HG03135 (cell line): ENCODE measurements around the gene RHBG.
"Not testable (repeated sequence)": the region's sequence is repeated elsewhere in the genome, so short reads cannot be mapped to it uniquely, and the experiment has no call there.

ENCODE experiments used
- ATAC-seq: cut with Tn5 transposase; IDR thresholded peaks from one replicate; pipeline ENCODE4 v1.9.1; 2021; ENCODE audit warnings: mild to moderate bottlenecking, moderate library complexity; ENCODE audit not compliant: unreplicated experiment

RHBG gene, protein sequence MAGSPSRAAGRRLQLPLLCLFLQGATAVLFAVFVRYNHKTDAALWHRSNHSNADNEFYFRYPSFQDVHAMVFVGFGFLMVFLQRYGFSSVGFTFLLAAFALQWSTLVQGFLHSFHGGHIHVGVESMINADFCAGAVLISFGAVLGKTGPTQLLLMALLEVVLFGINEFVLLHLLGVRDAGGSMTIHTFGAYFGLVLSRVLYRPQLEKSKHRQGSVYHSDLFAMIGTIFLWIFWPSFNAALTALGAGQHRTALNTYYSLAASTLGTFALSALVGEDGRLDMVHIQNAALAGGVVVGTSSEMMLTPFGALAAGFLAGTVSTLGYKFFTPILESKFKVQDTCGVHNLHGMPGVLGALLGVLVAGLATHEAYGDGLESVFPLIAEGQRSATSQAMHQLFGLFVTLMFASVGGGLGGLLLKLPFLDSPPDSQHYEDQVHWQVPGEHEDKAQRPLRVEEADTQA

DNA sequence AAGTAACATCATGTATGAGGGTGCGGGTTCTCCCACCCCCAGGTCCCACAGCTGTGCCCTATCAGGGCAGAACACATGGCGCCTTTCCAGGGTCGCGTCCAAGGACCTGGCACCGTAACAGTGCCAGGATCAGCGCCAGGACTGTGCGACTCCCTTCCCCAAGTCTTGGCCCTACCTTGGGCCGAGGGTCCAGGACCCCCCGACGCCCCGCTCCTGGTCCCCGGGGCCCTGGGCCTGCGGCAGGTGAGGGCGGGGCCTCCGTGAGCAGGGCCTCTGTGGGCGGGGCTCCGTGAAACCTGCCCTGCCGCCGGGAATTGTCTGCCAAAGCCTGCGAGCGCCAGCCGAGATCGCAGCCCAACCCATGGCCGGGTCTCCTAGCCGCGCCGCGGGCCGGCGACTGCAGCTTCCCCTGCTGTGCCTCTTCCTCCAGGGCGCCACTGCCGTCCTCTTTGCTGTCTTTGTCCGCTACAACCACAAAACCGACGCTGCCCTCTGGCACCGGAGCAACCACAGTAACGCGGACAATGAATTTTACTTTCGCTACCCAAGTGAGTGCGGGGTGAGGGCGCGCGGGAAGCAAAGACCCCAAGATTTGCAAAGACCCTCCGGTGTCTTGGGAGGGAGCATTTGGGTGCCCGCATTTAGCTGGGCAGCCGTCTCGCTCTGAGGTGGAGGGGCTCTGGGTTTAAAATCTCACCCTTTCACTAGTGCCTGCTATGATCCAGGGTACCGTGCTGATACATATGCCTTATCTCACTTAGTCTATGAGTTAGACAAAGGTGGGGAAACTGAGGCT, at the start of gene RHBG:
Gene RHBG (plus strand): TSS at position 323 of the 796 bp plus-strand sequence. CDS start 39 bp downstream, at position 362.
- no peak for ATAC-seq

DNA sequence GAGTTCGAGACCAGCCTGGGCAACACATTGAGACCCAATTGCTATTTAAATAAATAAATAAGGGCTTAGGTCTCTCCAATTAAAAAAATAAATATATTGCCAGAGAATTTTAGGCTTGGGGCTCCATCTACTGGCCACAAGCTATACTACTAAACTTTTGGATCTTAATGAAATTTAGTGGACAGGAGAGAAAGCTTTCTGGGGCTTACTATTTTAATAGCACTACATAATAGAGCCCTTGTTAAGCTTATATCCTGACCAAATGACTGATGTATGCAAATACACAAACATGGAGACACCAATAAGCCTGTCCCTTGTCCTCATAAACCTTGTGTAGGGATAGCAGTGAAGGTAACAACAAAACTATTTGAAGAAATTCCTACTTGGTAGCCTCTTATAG, 49.3 kb upstream of the RHBG start:
- ATAC-seq: no peak

DNA sequence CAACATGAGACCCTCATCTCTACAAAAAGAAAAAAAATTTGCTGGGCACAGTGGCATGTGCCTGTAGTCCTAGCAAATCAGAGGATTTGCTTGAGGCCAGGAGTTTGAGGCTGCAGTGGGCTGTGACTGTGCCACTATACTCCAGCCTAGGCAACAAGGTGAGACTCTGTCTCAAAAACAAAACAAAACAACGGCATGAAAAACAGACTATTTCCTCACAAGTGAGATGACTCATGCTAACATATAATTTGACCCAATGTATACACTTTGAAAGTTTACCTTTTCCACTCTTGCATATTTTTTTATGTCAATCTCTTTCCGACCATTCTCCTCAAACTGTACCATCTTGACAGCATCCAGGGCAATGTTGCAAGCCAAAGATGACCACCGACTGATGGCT, 48.5 kb upstream of the RHBG start:
- no peak for ATAC-seq

DNA sequence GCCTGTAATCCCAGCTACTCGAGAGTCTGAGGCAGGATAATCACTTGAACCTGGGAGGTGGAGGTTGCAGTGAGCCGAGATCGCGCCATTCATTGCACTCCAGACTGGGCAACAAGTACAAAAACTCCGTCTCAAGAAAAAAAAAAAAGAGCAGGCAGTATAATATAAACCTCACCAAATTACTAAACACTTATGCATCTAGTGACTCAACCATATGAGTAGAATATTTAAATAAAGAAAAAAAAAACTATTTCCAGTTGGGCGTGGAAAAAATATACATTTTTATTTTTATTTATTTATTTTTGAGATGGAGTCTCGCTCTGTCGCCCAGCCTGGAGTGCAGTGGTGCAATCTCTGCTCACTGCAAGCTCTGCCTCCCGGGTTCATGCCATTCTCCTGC, 45.8 kb upstream of the RHBG start:
- not testable (repeated sequence) for ATAC-seq

DNA sequence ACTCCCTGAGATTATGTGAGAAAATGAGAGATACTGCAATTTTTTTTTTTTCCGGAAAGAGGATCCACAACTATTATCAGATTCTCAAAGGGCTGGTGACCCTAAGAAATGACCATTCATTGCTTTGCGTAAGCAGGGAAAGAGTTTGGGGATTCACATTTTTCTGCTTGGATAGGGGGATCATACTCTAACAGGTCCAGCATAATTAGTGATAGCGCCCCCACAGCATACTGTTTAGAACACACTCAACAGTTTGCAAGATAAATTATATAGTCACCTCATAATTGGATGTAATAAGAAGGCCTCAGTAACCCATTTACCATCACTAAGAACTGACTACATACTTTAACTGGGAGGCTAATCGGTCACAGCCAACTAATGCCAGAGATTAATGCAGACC, 32.8 kb upstream of the RHBG start:
- no peak for ATAC-seq

DNA sequence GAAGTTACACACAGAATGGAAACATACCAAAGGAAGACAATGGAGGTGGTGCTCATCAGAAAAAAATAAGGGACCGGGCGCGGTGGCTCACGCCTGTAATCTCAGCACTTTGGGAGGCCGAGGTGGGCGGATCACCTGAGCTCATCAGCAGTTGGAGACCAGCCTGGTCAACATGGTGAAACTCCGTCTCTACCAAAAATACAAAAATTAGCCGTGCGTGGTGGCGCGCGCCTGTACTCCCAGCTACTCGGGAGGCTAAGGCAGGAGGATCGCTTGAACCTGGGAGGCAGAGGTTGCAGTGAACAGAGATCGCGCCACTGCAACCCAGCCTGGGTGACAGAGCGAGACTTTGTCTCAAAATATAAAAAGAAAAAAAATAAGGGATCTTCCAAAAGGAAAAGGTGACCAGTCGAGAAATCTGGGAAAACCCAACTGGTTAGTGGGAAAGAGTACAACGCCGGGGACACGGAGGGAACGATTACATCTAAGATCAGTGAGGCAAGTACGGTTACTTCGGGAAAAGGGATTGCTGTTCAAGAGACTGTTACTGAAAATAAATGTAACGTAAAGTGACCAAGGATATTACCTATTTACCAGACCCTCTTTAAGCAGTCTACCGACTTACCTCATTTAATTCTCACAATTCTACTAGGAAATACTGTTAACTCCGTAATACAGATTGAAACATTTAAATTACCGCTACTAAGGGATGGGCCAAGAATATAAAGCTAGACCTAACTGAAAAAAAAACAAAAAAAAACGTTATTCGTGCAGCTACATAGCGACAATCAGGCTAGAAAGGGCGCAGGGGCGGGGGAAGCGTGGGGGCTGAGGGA, 31.7 kb upstream of the RHBG start:
- ATAC-seq: no peak

DNA sequence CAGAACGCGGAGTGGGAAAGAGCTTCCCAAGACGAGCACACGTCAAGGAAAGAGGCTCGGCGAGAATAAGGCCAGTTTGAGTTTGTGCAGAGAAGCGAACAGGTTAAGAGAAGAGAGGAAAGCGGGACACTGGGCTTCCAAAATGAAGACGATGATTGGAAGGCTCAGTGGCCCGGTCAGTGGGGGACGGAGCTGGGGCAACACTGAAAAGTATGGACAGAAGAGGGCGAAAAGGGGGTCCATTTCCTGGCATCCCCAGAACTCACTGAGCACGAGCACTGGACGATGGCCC, 31.2 kb upstream of the RHBG start:
- no peak for ATAC-seq

DNA sequence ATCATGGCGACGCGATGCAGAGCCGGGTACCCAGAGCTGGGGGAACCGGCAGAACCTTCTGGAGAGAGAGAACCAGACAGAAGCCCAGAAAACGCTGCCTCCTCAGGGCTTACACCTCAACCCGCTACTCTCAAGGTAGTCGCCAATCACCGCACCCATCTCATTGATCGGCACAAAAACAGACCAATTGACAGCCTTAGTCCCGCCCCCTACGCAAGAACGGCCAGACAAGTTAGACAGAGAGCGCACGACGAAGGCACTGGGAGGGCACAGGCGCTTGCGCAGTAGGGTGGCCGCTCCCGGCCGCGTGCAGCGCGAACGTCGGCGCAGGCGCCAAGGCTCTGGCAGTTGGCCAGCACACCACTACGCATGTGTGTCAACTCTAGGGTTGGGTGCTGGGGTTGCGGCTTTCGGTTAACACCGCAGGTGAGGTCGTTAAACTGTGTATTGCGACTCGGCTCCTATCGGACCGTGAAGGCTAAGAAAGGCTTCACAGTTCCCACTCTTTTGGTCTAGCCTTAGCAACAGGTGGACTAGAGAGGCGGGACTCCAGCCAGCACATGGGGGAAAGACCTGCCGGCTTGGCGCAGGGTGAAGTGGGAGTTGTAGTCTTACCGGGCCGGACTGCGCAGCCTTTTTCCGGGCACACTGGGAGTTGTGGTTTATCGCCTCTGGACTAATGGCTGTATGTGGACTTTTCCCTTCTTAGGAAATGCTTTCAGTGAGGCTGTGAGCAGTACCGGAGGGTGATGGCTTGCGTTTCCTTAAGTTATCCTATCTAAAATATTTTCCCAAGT, 30.6 kb upstream of the RHBG start, which contains the start of the genes CCT3 and TSACC:
Gene CCT3 (minus strand): TSS at position 113 of the 797 bp plus-strand sequence. CDS start 108 bp downstream, at position 5.
Gene TSACC (plus strand): TSS at position 347 of the 797 bp plus-strand sequence. CDS start 1,232 bp downstream, outside the sequence.
- peak; percentile 94 for ATAC-seq

DNA sequence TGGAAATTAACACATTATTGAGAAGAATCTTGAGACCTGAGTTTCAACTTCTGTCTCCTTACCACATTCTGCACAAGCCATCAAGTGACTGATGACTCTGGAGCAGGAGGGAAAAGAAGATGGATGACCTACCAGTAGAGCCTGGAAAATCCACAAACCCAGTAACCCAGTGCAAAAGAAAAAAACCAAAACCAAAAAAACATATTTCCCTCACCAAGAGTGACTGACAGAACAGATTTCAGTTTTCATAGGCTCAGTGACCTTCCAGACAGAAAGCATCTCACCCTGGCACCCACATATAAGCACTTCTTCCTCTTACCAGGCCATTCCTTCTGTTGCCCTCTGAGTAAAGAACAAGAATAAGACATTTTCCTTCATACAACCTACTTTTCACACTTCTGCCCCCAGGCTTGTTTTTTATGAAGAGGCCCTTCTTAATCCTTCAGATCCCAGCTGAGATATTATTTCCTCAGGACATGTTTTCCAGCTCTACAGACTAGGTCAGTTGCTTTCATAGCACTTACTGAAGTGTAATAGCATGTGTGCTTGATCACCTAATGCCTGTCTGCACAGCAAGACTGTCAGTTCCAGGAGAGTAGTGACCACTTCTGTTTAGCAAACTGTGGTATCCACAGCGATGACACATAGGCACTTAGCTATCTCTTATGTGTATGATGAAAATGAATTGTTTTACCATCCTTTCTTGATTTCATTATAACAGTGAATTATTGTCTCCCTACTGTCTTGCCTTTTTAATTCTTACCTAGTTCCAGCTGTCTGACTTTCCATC, 26.6 kb upstream of the RHBG start:
- no peak for ATAC-seq

DNA sequence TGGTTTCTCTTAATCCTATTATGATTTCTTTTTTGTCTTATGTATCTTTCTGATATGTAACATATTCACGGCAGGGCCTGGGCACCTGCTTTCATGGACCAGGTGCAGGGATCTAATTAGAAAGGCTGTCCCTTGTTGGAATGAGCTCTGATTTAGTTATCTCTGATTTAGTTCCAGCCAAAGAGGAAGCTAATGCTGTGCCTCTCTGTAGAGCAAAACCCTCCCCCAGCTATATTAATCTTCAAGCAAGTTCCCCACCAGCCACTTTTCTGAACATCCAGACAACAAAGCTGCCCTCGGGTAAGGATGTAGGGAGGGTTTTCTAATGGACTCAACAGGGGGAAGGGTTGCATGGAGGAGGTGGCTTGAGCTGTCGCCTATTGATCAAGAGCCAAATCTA, 24.6 kb upstream of the RHBG start:
- ATAC-seq: no peak

DNA sequence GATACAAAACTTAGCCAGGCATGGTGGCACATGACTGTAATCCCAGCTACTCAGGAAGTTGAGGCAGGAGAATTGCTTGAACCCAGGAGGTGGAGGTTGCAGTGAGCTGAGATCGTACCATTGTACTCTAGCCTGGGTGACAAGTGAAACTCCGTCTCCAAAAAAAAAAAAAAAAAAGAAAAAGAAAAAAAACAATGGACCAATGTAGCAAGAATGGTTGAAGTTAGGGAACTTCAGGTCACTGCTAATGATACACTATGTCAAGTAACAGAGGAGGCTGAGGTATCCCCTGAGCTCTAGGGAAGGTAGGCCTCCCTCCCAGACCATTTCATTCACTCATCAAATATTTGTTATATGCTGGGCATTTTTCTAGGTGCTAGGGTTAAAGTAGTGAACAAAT, 23.0 kb upstream of the RHBG start:
- not testable (repeated sequence) for ATAC-seq

DNA sequence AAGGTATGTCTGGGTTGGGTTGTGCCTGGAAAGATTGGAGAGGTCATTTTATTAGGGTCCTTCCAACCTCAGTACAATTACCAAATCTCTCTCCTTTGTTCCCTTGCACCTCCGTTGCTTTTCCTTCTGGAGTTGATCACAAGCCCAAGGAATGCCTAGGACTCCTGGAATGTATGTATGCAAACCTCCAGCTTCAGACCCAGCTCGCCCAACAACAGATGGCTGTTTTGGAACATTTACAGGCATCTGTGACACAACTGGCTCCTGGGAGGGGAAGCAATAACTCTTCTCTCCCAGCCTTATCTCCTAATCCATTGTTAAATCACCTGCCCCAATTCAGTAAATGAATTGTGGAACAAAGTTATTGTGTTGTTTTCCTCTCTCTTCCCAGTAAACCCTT, 22.4 kb upstream of the RHBG start:
- no peak for ATAC-seq

DNA sequence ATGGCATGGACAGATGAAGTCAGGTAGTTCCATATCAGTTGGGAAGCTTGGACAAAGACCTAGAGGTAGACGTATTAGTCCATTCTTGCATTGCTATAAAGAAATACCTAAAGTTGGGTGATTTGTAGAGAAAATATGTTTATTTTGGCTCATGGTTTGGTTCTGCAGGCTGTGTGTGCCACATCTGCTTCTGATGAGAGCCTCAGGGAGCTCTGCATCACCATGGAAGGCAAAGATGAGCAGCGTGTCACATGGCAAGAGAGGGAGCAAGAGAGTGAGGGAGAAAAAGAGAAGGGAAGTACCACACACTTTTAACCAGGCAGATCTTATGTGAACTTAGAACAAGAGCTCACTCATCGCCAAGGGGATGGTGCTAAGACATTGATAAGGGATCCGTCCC, 21.7 kb upstream of the RHBG start:
- ATAC-seq: no peak

DNA sequence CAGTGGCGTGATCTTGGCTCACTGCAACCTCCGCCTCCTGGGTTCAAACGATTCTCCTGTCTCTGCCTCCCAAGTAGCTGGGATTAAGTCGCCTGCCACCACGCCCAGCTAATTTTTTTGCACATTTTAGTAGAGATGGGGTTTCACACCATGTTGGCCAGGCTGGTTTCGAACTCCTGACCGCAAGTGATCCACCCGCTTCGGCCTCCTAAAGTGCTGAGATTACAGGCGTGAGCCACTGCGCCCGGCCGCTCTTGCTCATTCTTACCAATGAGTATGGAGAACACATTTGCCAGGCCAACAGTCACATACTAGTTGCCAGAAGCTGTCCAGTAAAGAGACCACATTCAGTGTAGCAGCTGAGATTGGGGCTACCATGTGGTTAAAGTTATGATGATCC, 16.5 kb upstream of the RHBG start:
- not testable (repeated sequence) for ATAC-seq

DNA sequence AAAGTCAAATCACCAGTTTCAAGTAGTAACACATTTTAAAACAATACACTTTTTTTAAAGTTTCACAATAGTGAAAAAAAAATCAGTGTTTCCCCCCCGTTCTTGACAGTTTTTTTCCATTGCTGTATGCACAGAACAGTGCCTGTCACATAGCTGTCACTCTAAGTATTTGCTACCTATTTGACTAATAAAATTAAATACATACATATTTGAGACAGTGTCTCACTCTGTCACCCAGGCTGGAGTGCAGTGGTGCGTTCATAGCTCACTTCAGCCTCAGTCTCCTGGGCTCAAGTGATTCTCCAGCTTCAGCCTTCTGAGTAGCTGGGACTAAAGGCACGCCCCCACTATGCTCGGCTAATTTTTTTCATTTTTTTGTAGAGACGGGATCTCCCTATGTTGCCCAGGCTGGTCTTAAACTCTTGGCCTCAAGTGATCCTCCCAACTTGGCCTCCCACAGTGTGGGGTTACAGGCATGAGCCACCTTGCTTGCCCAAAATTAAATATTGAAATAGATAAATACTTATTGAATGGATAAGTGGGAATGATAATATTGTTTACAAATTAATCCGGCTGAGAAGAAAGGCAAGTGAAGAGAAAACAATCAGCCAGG, 12.6 kb upstream of the RHBG start:
- ATAC-seq: no peak

DNA sequence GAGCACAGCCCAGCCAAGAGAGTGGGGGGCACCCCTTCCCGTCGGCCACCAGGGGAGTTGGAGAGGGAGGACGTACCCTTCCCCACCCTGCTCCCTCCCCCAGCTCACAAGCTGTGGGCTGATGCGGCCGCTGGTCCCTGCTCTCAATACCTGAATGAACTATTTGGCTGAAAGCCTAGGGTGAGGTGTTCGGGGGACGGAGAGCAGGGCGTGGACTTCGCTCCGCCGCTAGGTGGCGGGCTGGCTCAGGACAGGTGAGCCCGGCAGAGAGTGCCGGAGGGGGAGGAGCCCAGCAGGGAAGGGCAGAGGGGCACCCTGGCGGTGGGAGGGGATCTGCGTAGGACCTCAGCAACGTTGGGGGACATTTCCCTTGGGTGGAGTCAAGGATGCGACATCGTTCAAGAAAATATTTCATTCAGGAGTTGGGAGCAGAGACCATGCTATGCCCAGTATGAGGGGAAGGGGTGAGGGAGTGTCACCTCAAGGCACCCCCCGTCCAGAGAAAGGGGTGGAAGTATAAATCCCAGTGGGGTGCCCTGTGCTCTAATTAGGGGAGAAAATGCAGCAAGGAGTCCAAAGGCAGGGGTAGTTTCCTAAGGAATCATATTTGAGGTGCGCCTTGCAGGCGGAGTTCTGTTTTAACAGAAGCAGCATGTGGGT, 12.0 kb upstream of the RHBG start:
- ATAC-seq: no peak

DNA sequence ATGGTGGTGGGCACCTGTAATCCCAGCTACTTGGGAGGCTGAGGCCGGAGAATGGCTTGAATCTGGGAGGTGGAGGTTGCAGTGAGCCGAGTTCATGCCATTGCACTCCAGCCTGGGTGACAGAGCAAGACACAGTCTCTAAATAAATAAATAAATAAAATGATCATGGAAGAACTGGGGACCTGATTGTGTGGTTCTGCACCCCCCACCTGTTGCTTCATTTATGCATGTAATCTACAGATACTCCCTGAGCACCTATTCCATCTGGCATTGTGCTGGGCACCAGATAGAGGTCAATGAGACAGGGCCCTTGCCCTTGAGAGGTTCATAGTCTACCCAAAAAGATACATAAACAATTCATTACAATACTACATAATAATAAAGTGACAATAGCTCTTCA, 11.0 kb upstream of the RHBG start:
- no peak for ATAC-seq

DNA sequence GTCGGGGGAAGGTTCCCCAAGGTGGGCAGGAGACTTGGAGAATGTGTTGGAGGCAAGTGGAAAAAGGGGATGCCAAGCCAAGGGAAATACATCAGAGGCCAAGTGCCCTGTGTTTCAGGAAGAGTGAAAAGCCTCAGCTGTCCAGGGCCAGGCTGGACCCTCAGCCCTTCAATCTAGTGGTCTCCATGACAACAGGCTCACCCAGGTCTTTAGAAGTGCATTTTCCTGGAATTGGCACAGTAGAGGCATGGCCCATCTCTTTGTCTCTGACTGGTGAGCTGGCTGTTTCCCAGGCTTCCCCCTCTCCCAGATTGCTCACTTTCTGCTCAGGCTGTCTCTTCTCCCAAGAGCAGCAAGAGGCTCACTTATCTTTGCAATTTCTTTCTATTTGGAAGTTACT, 10.4 kb upstream of the RHBG start:
- no peak for ATAC-seq

DNA sequence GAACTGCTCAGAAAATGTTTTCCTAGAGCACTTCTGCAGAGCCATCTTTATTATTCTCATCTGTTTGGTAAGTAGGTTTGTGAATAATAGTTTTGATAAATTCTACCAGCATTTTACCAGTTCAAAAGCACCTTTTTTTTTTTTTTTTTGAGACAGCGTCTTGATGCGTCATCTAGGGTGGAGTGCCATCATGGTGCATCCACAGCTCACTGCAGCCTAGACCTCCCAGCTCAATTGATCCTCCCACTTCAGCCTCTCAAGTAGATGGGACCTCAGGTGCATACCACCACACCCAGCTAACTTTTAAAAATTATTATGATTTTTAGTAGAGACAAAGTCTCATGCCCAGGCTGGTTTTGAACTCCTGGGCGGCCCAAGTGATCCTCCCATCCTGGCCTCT, 9.8 kb upstream of the RHBG start:
- no peak for ATAC-seq
